Stimulated activated CD8-positive, alpha-beta memory T cell treated with anti-CD3 and anti-CD28 coated beads, Interleukin-7, amount 100 ng/mL, for 48 hours (primary cell): ENCODE results near the gene TNNT2.

Experiments used
- DNase-seq, 2 donors: peaks; one replicate each; pipeline ENCODE4 v3.0.0-alpha.2; 2020; ENCODE audit warnings: low read depth in 1 of 2; ENCODE audit errors: extremely low read depth in 1 of 2

TNNT2 gene

DNA sequence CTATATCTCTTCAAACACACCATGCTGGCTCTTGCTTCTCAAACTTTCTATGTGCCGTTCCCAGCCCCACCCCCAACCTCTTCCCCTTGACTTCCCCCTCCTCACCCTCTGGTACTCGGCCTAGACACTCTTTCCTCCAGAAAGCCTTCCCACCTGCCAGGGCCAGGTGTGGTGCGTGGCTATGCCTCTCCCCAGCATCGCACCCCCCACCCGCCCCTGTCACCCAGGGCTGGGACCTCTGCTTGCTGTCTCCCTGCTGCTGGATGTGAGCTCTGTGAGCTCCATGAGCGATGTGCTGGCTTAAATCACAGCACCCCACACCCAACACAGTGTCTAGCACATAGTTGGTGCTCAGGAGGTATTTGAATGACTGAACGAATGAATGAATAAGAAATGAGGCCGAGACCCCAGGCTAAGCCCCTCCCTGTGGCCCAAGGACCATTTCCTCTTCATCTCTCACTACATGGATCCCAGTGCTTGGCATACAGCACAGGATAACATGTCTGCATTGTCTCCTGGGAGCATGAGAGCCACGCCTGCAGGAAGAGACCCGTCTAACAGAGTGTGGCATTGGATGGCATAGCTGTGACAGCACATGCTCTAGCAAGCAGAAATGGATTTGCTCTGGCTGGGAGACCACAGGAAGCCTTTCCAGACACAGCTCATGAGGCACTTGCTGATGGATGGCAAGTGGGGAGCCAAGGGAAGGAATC lies 19.7 kb downstream of the TNNT2 start:
- DNase-seq: no peak

DNA sequence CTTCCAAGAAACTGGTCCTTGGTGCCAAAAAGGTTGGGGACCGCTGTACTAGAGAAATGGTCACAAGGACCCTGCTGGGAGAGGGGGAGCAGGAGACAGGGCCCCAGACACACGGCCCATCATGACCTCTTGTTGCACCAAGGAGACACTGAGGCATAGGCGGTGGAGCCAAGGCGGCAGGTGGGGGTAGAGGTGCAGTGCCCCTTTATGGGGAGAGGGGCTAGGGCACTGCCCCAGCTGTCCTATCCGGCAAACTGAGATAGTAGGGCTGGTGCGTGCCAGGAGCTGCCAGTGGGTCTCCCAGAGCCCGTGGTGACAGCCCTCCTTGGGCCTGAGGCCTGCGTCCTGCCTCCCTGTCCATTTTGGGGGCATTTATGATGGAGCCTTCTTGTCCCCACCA lies 20.3 kb downstream of the TNNT2 start:
- no peak for DNase-seq

DNA sequence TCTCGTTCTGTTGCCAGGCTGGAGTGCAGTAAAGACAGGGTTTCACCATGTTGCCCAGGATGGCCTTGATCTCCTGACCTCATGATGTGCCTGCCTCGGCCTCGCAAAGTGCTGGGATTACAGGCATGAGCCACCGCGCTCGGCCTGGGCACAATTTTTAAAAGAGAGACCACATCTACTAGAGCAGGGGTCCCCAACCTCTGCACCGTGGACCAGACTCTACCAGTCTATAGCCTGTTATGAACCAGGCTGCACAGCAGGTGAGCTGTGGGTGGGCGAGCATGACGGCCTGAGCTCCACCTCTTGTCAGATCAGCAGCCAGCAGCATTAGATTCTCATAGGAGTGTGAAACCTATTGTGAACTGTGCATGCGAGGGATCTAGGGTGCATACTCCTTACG lies 20.8 kb downstream of the TNNT2 start:
- DNase-seq: no peak

DNA sequence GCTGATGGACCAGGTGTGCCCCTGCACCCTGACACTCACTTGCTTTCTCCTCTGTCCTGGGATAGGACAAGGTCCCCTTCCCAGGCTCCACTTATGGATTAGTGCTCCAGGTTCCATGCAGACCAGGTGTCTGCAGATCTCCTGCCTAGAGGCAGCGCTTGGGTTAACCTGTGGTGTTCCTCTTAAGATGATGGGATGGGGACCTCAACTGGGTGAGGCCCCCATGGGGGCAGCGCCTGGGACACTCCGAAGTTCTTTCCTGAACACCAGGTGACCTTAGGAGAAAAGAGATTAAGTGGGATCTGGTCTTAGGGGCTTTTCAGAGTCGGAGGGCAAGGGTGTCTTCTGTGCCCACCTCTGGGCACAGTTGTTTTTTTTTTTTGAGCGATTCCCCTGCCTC lies 21.2 kb downstream of the TNNT2 start:
- DNase-seq: no peak

DNA sequence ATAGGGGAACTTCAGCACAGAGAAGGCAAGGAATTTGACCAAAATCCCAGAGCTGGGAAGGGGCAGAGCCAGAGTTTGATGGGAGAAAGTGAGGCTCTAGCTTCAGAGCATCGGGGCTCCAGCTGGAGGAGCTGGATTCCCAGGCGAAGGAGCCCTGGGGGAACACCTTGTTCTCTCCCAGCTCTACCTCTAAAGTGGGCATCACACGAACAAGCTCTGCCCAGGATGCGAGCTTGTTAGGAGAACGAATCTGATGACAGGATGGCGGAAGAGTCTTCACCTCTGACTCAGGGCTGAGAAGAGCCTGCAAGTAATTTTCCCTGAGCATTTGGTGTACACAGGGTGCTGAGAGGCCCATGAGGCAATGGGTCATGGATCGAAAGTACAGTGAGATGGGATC lies 22.0 kb downstream of the TNNT2 start:
- DNase-seq: no peak

DNA sequence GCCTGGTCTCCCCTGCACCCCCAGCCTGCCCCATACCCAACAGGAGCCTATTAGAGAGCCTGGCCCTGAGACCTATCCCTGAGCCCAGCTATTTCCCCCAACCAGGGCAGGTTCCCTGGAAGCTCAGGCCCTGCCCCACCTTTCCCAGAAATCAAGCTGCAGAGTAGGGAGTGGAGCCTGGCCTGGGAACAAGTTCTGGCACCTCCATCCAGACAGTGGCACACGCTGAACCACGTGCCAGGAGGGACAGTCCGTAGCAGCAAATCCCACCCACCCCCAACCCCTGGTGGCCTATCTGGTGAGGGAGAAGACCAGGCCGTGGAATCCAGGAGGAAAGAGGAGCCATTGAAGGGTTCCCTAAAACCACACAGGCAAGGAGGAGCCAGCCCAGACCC lies 22.6 kb downstream of the TNNT2 start:
- no peak for DNase-seq

DNA sequence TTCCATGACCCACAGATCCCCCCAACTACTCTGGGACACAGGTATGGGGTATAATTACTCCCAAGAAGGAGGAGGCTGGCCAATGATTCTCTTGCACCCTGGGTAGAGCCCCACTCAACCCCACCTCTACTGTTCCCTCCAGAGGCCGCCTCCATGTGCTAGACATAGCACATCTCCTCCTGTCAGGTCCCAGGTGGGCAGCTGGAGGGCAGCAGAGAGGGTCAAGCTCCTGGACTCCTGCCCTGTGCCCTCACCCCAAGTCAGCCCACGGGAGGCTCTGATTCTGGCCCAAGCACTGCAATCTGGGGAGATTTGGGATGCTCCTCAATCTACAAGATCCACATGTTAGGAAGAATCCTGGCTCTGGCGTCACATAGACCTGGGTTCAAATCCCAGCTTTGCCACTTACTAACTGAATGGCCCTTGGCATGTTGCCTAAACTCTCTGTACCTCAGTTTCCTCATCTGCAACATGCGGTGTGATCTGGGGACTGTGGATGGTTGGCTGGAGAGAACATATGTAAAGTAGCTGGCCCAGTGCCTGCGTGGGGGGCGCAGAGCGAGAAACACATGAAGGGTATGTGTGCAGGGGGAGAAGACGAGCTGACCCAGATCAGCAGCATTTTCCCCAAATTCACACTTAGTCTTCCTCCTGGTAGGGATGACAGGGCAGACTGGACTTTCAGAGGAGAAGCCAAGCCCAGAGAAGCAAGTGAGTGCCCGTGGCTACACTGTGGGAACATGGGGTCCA lies 23.2 kb downstream of the TNNT2 start:
- no peak for DNase-seq

DNA sequence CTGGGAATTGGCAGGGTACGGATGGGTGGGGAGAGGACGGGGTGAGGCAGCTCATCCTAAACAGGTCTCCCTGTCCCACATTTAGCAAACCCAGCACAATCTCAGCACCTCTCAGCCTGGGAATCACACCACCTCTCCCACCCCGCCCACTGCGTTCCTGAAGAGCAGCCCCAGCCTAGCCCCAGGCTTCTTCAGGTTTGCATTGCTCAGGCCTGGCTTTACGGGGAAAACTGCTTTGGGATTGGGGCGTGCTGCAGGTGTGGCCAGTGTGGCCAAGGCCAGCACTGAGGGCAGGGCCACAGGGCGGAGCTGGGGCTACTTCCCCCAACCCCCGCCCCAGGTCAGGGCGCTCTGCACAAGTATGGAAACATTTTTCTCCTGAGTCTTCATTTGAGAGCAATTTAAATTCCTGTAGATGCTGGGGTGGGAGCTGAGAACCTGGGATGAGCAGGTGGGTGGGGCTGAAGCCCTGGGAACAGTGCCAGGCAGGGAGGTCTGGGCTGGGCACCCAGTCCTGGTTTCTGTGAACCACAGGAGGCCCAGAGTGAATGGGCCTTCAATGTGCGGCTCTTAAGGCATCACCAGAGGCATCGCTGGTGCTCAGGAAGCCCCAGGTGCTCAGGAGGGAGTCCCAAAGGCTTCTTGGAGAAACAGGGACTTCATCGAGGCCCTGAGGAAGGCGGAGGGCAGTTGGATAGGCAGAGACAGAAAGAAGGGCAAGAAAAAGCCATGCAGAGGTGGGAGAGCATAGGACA lies 24.1 kb downstream of the TNNT2 start:
- DNase-seq: no peak

DNA sequence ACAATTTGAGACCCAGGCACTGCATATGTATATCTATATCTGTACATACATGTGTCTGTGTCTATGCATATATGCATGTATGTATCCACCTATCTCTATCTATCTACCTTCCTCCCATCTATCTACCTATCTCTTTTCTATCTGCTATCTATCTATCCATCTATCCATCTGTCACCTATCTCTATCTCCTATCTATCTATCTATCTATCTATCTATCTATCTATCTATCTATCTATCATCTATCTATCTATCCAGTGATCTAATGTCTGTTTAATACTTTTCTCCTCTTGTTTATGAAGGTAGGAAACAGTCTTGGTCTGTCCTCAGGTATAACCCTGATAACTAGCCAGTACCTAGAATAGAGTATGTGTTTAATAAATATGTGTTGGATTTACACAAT lies 25.9 kb downstream of the TNNT2 start:
- no peak for DNase-seq

DNA sequence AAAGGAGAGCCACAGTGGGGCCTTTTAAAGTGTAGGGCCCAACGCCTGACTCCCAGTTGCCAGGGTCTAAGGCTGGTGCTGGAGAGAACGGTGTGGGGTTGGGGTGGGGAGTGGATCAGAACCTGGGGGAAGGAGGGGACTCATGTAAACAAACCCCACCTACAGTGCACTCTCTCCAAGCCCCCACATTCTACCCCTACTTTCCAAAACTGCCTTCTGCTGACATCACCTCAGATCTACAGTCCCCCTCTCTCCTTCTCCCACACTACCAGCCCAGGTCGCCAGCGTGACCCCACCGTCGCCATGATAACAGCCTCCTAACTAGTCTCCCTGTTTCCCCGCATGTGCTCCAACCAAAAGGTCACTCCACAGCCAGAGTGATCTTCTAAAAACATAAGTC lies 26.6 kb downstream of the TNNT2 start:
- DNase-seq: no peak

DNA sequence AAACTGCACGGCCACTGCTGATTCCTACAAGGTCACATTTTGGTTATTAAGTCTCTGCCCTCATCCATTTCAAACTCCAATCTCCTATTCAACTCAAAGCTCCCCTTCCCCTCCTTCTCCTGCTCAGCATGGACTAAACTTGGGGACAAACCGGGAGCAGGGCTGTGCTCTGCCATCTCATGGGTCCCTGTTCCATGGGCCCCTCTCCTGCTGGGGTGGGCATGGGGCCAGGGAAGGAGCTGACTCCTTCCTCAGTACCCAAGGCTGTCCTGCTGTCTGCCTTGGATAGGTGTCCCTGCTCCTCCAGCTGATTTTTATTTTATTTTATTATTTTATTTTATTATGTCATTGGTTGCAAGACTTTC lies 27.1 kb downstream of the TNNT2 start:
- no peak for DNase-seq

DNA sequence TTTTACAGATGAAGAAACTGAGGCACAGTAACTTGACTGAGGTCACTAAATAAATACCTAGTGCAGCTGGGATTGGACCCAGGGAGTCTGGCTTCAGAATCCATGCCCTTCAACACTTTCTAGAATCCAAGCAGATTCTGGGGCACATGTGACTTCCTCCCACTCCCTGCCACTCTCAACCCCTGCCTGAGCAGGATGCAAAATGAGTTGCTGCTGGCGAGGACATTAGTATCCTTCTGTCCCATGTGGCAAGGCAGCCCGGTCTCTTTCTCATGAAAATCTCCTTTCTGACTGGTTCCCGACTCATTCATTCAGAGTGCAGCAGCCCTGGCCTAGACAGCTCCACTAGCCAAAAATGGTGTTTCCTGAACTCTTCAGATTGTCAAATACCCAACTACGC lies 28.4 kb downstream of the TNNT2 start:
- no peak for DNase-seq

DNA sequence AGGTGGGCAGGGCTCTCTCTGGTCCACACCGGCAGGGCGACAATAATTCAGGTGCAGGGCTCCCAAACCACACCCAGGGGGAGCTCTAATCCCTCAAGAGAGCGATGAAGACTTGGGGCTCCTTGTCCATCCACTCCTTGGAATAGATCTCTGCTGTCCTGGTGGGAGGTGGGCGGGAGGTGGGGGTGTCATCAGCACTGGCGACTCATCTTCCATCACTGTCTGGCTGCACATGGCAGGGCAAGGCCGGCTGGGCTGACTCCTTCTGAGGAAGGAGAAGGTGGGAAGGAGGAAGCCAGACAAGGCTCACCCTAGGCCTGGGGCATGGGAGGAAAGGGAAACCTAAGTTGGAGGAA lies 29.3 kb downstream of the TNNT2 start:
- DNase-seq: peak in 1 of 2 donors; percentile 9

DNA sequence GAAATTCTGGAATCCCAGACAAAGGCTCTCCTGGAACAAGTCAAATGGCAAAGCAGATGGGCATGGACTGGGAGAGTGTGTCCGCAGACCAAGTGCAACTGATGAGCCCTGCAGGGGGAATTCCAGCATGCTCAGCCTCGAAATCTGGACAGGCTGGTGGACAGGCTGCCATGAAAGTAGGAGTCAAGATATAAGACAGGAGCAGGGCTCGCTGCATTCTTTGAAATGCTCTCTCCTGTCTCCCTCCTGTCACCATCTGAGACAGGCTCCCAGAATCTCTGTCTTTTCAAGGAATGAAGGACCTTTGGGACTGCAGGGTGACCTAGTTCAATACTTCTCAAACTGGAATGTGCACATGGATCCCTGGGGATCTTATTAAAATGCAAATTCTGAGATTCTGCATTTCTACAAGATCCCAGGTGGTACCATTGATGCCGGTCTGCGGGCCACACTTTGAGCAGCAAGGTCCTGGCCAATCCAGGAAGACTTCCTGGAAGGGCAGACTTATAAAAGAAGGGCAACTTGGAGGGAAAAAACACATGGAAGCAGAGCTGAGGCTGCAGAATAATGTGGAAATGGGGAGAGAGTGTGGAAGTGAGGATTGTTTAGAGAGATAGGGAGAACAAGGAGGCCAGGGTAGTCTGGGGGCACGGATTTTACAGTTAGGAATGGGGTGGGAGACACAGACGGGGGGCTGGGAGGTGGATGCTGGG lies 29.8 kb downstream of the TNNT2 start:
- no peak for DNase-seq

DNA sequence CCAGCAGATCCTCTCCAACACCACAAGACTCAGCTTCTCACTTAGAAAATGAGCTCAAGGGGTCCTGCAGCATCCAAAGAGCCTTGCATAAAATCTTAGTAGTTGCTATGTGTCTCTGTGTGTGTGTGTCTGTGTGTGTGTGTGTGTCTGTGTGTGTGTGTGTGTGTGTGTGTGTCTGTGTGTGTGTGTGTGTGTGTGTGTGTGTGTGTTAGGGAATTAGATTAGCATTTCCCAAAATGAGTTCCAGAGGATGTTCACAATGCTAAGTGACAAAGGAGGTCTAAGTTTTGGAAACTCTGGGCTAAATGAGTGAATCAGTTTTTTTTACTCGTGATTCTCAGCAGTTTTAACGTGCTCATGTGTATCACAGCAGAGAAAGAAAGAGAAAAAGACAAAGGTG lies 30.5 kb downstream of the TNNT2 start:
- DNase-seq: no peak

DNA sequence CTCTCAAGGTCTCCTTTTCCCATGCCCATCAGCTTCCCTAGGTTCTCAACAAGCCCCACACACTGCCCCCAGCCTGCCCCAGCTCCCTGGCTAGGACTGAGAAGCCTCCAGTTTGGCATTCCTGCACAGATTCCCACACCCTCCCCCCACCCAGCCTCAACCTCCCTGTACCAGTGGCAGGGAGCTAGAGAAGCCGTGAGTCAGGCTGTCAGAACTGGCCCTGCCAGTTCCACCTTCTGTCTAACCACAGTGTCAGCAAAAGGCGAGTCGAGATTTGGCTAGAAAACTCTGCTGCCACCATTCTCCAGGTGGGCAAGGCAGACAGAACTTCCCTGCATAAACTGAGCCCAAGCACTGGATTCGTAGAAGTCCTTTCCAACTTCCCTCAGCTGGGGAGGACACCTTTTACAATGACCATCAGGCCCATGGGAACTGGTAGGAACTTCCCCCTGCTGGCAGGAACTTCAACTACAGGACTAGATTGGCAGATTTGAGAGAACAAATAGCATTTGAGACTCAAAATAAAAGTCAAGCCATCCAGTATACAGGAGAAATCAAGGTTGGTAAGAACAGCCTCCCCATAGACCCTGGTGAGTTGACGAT lies 31.0 kb downstream of the TNNT2 start:
- no peak for DNase-seq

DNA sequence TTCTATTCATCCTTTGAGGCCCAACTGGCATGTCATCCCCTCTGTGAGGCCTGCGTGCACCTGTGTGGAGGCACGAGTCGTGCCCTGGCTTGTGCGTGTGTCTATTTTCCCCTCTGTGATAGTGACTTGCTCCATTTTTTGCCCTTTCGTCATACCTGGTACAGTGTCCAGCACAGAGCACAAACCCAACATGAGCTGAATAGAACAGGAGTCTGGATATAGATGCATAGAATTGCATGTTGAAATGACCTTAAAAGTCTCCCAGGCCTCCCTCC lies 32.5 kb downstream of the TNNT2 start:
- no peak for DNase-seq

DNA sequence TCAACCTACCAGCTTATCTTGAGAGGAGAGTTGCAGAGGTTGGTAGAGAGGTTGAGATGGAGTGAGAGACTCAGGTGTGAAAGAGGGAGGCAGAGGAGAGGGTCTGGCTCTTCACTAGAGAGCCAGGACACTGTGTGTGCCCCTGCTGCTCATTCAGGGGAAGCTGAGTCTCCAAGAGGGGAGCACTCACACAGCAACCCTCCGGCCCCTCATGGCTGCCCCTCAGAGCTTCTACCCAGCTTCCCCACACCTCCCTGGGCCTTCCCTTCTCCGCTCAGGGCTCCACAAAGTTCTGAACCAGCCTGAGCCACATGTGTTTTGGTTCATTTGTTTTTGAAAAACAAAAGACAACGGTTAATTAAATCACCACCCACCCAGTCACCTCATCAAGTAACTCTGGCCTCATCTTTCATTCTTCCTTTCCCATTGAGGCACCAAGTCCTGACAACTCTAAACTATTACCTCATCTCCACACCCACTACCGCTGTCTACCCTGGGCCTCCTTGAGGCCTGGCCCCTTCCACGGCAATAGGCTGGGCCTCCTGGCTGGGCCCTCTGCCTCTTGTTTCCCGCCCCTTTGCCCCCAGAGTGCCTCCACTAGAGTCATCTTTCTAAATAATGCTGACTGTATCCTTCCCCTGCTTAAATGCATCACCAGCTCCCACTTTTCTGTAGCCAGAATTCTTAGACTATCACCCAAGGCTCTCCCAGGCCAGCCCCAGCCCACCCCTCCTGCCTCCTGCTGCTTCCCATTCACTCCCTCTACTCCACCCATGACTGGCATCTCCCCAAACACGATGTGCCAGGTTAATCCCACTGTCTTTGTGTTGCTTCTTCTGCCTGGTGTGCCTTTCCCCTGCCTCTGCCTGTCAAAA lies 33.0 kb downstream of the TNNT2 start:
- DNase-seq: no peak

DNA sequence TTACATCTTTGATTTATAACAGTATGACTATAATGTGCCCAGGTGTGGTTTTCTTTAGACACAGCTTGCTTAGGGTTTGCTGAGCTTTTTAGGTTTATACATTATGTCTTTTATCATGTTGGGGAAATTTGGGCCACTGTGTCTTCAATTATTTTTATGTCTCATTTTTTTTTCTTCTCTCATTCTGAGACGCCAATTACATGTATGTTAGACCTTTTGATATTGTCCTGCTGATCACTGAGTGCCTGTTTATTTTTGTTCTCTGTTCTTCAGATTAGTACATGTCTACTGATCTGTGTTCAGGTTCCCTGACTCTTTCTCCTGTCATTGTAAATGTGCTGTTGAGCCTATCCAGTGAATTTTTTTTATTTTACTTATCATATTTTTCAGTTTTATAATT lies 36.1 kb downstream of the TNNT2 start:
- no peak for DNase-seq

DNA sequence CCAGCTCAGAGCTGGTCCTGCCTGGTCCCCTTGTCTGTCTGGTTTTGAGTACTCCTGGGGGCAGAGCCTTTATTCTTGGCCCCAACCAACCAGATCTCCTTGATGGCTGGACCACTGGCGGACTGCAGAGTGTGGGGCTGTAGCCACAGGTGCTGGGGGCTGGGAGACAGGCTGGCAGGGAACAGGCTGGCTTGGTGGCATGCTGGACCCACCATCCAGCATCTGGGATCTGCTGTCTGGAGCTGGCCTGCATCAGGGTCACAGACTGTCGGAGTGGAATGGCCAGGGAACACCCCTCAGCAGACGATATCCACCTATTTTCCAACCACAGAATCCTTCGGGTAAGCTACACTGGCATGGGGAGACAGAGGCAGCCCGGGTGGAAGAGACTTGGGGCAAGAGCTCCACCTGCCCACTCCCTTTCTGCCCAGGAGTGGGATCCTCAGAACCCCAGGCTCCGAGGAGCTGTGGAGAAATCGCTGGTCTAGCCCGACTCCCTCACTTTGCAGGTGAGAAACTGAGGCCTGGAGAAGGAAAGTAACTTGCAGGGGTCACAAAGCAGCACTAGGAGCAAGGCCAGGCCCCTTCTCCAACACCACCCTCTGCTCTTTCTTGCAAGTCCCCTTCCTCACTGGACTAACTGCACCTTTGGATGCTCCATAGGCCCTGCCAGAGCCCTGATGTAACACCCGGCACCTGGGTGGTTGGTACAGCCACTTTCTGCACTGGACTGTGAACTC lies 40.6 kb downstream of the TNNT2 start:
- no peak for DNase-seq
